Measurements from ENCODE around the gene OR4N2. TPM values are rescaled to one million over a fixed set of nuclear protein-coding genes. Genes with fewer than 3 reads are reported as not detected.
A peak's percentile ranks its signal among the peaks of the same experiment; 100 is the strongest.

Gene OR4N2
- total RNA-seq, 2 donors from 2014 or later, result not detected

DNA sequence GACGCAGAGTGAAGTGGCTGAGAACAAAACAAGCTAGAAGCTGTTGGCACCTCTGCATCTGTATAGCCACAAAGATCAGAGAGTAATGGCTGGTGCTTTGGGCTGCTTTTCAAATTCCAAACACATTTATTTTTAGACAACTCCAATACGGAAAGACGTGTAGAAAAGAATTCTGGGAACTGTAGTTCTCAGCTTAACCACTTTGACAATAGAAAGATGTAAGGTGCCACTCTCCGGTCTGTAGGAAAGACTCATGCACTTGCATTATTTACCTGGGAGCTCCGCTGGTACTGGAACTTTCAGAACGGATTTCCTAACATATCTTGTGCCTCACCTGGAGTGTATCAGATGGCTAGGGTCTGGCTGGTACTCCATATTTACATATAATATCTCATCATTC is 69.6 kb downstream of the OR4N2 start:
- H3K4me3 ChIP-seq, result no peak overlapping the region
- no peak overlapping the region for H3K9ac ChIP-seq (ENCODE audit: low read depth in 2 of 2, low read length in 2 of 2)
- intact Hi-C loops (cut with DNase I), result no loop called here
- no peaks in the 10 kb centered on the region for H3K27me3 ChIP-seq
- no peaks in the 10 kb centered on the region for H3K36me3 ChIP-seq
- H3K4me1 ChIP-seq, result no peaks in the 10 kb centered on the region
- TF ChIP-seq, protein P1, sequence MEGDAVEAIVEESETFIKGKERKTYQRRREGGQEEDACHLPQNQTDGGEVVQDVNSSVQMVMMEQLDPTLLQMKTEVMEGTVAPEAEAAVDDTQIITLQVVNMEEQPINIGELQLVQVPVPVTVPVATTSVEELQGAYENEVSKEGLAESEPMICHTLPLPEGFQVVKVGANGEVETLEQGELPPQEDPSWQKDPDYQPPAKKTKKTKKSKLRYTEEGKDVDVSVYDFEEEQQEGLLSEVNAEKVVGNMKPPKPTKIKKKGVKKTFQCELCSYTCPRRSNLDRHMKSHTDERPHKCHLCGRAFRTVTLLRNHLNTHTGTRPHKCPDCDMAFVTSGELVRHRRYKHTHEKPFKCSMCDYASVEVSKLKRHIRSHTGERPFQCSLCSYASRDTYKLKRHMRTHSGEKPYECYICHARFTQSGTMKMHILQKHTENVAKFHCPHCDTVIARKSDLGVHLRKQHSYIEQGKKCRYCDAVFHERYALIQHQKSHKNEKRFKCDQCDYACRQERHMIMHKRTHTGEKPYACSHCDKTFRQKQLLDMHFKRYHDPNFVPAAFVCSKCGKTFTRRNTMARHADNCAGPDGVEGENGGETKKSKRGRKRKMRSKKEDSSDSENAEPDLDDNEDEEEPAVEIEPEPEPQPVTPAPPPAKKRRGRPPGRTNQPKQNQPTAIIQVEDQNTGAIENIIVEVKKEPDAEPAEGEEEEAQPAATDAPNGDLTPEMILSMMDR (IDR thresholded peaks at IDR 0.05), result no peak
- no peak overlapping the region for H3K27ac ChIP-seq
- DNase-seq, result no peak
- no peaks in the 10 kb centered on the region for H3K9me3 ChIP-seq

DNA sequence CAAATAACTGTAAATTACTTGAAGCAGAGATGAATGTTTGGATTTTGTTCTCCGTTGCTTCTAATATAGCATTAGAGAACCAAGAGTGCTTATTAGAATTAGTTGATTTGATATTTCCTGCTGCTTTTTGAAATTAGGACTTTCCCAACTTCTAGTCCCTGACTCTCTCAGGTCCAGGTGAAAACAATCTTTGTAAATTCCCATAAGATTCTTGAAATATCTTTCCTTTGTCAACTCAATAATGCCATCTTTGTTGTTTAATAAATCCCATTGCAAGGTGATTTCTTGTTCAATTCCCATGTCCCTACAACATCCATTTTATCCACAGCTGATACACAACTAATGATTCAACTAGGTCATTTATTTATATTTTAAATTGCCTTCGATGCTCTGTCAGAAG is 71.3 kb downstream of the OR4N2 start, which contains the start of gene OR4K2:
Gene OR4K2, plus strand, starts transcription at position 301 of the 400 bp plus-strand sequence. CDS start 1,126 bp downstream, outside the sequence.
- no peaks in the 10 kb centered on the region for H3K9me3 ChIP-seq
- no peak within 1 kb of the TSS for H3K4me3 ChIP-seq
- no peaks in the 10 kb centered on the region for H3K4me1 ChIP-seq
- no peaks in the 10 kb centered on the region for H3K27me3 ChIP-seq
- intact Hi-C loops (cut with DNase I), result no loop called here
- no peak within 1 kb of the TSS for H3K27ac ChIP-seq
- H3K9ac ChIP-seq (ENCODE audit: low read depth in 2 of 2, low read length in 2 of 2), result no peak within 1 kb of the TSS
- TF ChIP-seq, protein P1 (IDR thresholded peaks at IDR 0.05), result no peak
- H3K36me3 ChIP-seq, result no peaks in the 10 kb centered on the region
- no peak for DNase-seq

DNA sequence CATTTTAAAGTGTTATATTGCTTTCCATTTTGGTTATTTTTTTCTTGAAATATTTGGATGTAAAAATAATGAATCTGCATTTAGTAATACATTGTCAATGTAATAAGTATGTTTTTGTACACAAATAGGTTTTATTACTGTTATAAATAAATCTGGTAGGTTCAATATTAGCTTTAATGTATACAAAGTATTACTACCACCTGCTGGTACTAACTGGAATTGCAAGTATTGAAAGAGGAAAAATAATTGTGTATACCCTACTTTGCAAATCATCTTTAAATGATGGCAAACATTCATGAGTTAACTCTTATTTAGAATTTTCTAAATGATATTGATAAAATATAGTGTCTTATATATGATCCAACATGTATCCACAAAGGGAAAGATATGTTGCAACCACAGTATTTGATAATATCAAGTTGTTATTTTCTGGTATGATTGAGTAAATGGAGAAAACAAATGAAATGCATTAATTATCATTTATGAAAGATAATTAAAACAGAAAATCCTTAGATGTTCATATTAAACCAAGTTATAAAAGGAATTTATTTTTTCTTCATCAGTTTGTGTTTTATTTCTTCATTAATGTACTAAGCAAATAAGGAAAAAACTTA is 74.6 kb downstream of the OR4N2 start:
- H3K27me3 ChIP-seq, result no peaks in the 10 kb centered on the region
- intact Hi-C loops (cut with DNase I), result no loop called here
- H3K4me1 ChIP-seq, result no peaks in the 10 kb centered on the region
- no peak overlapping the region for H3K27ac ChIP-seq
- H3K36me3 ChIP-seq, result no peaks in the 10 kb centered on the region
- DNase-seq, result no peak
- no peak overlapping the region for H3K4me3 ChIP-seq
- H3K9ac ChIP-seq (ENCODE audit: low read depth in 2 of 2, low read length in 2 of 2), result no peak overlapping the region
- H3K9me3 ChIP-seq, result no peaks in the 10 kb centered on the region
- TF ChIP-seq, protein P1 (IDR thresholded peaks at IDR 0.05), result peak; percentile 61

Other genes with a start within 250 kb of the OR4N2 start
- not detected for gene OR11H2, start 89.9 kb upstream of the OR4N2 start, total RNA-seq
- gene OR4Q3, start 60.2 kb upstream of the OR4N2 start, total RNA-seq, result not detected
- not detected for gene OR4M1, start 30.3 kb upstream of the OR4N2 start, total RNA-seq
- gene OR4K2, start 71.4 kb downstream of the OR4N2 start, total RNA-seq, result not detected
- not detected for gene OR4K5, start 116.8 kb downstream of the OR4N2 start, total RNA-seq
- not detected for gene OR4K1, start 127.1 kb downstream of the OR4N2 start, total RNA-seq
- gene OR4K15, start 171.8 kb downstream of the OR4N2 start, total RNA-seq, result not detected
- not detected for gene OR4Q2, start 198.4 kb downstream of the OR4N2 start, total RNA-seq
- gene OR4K14, start 215.5 kb downstream of the OR4N2 start, total RNA-seq, result not detected
- not detected for gene OR4K13, start 232.3 kb downstream of the OR4N2 start, total RNA-seq

Data from colonic mucosa (tissue), 4 donors.